Stomach (tissue), 9 donors: ENCODE results near the gene GDF7. TPM values are rescaled to one million over a fixed set of nuclear protein-coding genes. Genes with fewer than 3 reads are reported as not detected.

ENCODE experiments used
- DNase-seq, 2 donors: peaks; one replicate each; pipeline versions ENCODE4 v3.0.0 to v3.0.0-alpha.2; 2013 to 2019
- H3K27ac ChIP-seq, 5 donors: fragments of 200-600 bp in 4 of 5; sonication (generic) in 4 of 5; one replicate each; pipeline ENCODE4 v1.5.1; 2013 to 2019; ENCODE audit warnings: mild to moderate bottlenecking in 1 of 5, moderate library complexity in 1 of 5
- H3K27me3 ChIP-seq, 3 donors: fragments of 200-600 bp; sonication (generic); one replicate each; pipeline ENCODE4 v1.5.1; 2017 to 2019; ENCODE audit warnings: mixed run types in 1 of 3
- H3K36me3 ChIP-seq, 4 donors: fragments of 200-600 bp; sonication (generic); 1 replicate in 3 of 4; 2 replicates in 1 of 4; pipeline ENCODE4 v1.5.1; 2016 to 2019
- H3K4me1 ChIP-seq, 4 donors: fragments of 200-600 bp; sonication (generic); one replicate each; pipeline ENCODE4 v1.5.1; 2016 to 2019
- H3K4me3 ChIP-seq, 4 donors: fragments of 200-600 bp; sonication (generic) in 3 of 4; one replicate each; pipeline ENCODE4 v1.5.1; 2016 to 2019; ENCODE audit warnings: mild to moderate bottlenecking in 1 of 4
- H3K9me3 ChIP-seq, 4 donors: fragments of 200-600 bp; sonication (generic); one replicate each; pipeline ENCODE4 v1.5.1; 2016 to 2019
- EP300 ChIP-seq: sonication (generic); formaldehyde crosslinking; IDR thresholded peaks from one replicate; pipeline ENCODE4 v1.6.1; 2017; ENCODE audit warnings: antibody characterized with exemption
- POLR2A ChIP-seq, 4 donors: fragments of 450-650 bp; IDR thresholded peaks; one replicate each; pipeline ENCODE4 v1.6.1; 2016; ENCODE audit warnings: antibody characterized with exemption in 4 of 4, control low read depth in 2 of 4, mild to moderate bottlenecking in 1 of 4, moderate library complexity in 1 of 4
- POLR2AphosphoS5 ChIP-seq, 3 donors: sonication (generic); formaldehyde crosslinking; IDR thresholded peaks; one replicate each; pipeline ENCODE4 v1.6.1; 2016; ENCODE audit warnings: antibody characterized with exemption in 3 of 3
- WGBS, 5 donors: extraction: QIAGEN DNeasy Blood & Tissue Kit in 3 of 5; methylation state at CpG; one replicate each; pipeline versions ENCODE4 v1.1.5 to v1.1.7; 2013 to 2018; 5-methylcytosine and 5-hydroxymethylcytosine counted together
- intact Hi-C: fragments of 100-400 bp; cut with DNase I; formaldehyde crosslinking; loops from one replicate; pipeline ENCODE4 v1.15.1; 2023; ENCODE audit warnings: low total_unique reads
- polyA plus RNA-seq, 3 donors: library from polyadenylated mRNA; stranded (reverse); fragments of 200-250 nt; gene quantifications; one replicate each; pipeline ENCODE4 v1.2.3, GENCODE V29; 2013
- total RNA-seq, 5 donors: library from RNA; depleted of rRNA; stranded (reverse); fragments of >200 nt; gene quantifications; one replicate each; pipeline versions ENCODE4 v1.1.0 to v1.2.3, GENCODE V29; 2014 to 2016
- TF ChIP-seq, protein P1 (sequence below), 7 experiments: fragments of 450-650 bp in 4 of 7; fragments of 200-600 bp in 3 of 7; sonication (generic) in 3 of 7; IDR thresholded peaks; one replicate each; pipeline ENCODE4 v1.5.1; 2016 to 2019; ENCODE audit warnings: antibody characterized with exemption in 7 of 7, control low read depth in 2 of 7, mild to moderate bottlenecking in 1 of 7
- donor health status: healthy with polysubstance abuse.
- donor health status: Bipolar disorder and iron deficiency.
- donor health status: healthy.

Gene GDF7
- total and polyA plus RNA-seq, 8 donors = 0.10 to 1.3 (median 0.37) TPM; not detected in 3

DNA sequence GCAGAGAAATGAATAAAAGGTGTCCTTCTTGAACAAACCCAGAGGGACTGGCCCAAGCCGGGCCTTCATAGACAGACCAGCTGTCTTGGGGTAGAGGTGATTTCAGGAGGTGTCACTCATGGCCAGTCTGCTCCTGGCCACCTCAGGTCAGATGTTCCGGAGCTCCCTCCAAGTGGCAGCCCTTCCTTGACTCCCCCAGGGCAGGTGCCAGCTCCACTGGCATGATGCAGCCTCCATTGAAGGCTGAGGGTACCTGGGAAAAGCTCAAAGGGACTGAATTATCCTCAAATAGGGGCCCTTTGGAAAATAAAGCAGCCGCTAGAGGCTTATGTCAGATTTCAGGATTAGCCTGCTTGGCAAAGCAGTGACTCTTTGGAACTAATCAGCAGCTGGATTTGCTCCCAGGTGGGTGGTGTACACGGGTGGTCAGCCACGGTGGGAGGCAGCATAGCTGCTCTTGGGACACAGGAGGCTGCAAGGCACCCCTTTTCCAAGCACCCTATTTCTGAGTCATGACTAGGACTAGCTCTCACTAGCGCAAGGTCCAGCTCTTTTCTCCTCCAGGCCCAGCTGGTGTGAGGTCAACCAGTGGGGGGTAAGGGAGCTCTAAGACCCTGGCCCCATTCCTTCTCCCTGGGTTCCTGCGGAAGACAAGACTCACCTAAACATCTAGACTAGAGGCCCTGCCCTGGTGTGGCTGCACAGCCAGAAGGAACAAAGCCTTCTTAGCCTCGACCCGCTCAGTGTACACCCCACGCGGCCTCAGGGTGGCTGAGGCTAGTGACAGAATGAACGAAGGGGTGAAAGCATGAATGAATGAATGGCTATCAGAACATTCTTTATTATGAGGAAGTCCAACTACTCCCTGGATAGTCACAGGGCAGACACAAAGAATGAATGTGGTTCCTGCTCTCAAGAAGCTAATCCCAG lies 45.3 kb upstream of the GDF7 start:
- 75 to 81% (median 79%) methylated on average over 10 to 12 of the region's 12 CpGs for WGBS, 5 donors
- Histone ChIP-seq H3K9me3 (no peaks in the 10 kb centered on the region), H3K27ac (peak overlapping the region in 4 of 5 donors; percentile 9 to 97 (median 92)), H3K36me3 (peaks cover 33 to 61% (median 53%) of the 10 kb centered on the region in 4 donors), H3K4me1 (peaks cover 52 to 70% (median 58%) of the 10 kb centered on the region in 4 donors), H3K4me3 (no peak overlapping the region), H3K27me3 (no peaks in the 10 kb centered on the region)
- intact Hi-C loops = no loop called here
- DNase-seq = peak in 1 of 2 donors; percentile 20
- TF ChIP-seq, protein P1, sequence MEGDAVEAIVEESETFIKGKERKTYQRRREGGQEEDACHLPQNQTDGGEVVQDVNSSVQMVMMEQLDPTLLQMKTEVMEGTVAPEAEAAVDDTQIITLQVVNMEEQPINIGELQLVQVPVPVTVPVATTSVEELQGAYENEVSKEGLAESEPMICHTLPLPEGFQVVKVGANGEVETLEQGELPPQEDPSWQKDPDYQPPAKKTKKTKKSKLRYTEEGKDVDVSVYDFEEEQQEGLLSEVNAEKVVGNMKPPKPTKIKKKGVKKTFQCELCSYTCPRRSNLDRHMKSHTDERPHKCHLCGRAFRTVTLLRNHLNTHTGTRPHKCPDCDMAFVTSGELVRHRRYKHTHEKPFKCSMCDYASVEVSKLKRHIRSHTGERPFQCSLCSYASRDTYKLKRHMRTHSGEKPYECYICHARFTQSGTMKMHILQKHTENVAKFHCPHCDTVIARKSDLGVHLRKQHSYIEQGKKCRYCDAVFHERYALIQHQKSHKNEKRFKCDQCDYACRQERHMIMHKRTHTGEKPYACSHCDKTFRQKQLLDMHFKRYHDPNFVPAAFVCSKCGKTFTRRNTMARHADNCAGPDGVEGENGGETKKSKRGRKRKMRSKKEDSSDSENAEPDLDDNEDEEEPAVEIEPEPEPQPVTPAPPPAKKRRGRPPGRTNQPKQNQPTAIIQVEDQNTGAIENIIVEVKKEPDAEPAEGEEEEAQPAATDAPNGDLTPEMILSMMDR (IDR thresholded peaks at IDR 0.05) = no peak
- TF ChIP-seq POLR2A (IDR thresholded peaks at IDR 0.05) = no peak
- TF ChIP-seq POLR2AphosphoS5 (IDR thresholded peaks at IDR 0.05) = no peak
- TF ChIP-seq EP300 = no peak

DNA sequence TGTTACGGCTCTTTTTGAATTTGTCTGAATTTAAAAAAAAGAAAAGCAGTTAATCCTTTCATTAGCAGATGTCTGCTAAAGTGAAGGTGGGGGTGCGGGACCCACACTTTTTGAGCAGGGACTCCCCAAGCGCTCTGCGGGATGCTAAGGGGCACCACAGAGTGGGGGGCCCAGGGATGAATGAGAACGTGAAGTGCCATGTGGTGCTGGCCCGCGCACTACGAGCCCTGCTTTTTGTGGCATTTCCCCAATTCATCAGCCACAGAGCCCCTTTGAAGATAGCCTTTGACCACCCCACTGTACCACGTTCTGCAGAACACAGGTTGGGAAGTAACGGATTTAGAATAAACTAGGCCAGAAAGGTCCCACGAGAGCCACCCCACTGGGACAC lies 44.7 kb upstream of the GDF7 start:
- Histone ChIP-seq H3K4me3 (no peak overlapping the region), H3K4me1 (peaks cover 51 to 70% (median 58%) of the 10 kb centered on the region in 4 donors), H3K27me3 (no peaks in the 10 kb centered on the region), H3K27ac (peak overlapping the region in 3 of 5 donors; percentile 89 to 97 (median 94)), H3K9me3 (no peaks in the 10 kb centered on the region), H3K36me3 (peaks cover 33 to 61% (median 53%) of the 10 kb centered on the region in 4 donors)
- DNase-seq = no peak
- 91 to 95% (median 92%) methylated on average over 11 of the region's 11 CpGs for WGBS, 5 donors
- intact Hi-C loops = no loop called here
- TF ChIP-seq POLR2A (IDR thresholded peaks at IDR 0.05) (no peak), POLR2AphosphoS5 (IDR thresholded peaks at IDR 0.05) (no peak), EP300 (no peak)
- TF ChIP-seq, protein P1 (IDR thresholded peaks at IDR 0.05) = no peak

DNA sequence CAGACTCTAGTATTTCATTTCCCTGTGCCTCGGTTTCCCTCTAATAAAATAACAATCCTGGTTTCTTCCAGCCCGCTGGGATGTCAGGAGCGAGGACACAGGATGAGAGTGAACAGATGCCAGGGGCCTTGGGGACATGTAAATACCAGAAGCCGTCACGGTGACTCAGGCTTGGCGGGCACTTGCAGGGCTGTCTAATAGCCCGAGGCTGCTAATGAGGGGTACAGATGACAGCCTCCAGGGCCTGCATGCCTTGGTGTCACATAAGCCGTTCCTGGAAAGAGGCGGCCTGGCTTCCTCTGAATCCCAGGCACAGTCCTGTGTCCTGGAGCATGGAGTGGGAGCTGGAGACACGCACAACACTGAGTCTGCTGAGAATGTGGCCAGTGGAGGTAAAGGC lies 44.2 kb upstream of the GDF7 start:
- intact Hi-C loops = no loop called here
- Histone ChIP-seq H3K27me3 (no peaks in the 10 kb centered on the region), H3K4me3 (no peak overlapping the region), H3K36me3 (peaks cover 33 to 61% (median 53%) of the 10 kb centered on the region in 4 donors), H3K4me1 (peaks cover 47 to 70% (median 58%) of the 10 kb centered on the region in 4 donors), H3K27ac (peak overlapping the region in 3 of 5 donors; percentile 89 to 97 (median 94)), H3K9me3 (no peaks in the 10 kb centered on the region)
- WGBS, 5 donors = 78 to 90% (median 87%) methylated on average over 10 of the region's 10 CpGs
- TF ChIP-seq, protein P1 (IDR thresholded peaks at IDR 0.05) = no peak
- peak in 2 of 3 donors; percentile 4 to 66 for TF ChIP-seq POLR2AphosphoS5 (IDR thresholded peaks at IDR 0.05)
- peak; percentile 87 for TF ChIP-seq EP300
- no peak for TF ChIP-seq POLR2A (IDR thresholded peaks at IDR 0.05)
- no peak for DNase-seq

DNA sequence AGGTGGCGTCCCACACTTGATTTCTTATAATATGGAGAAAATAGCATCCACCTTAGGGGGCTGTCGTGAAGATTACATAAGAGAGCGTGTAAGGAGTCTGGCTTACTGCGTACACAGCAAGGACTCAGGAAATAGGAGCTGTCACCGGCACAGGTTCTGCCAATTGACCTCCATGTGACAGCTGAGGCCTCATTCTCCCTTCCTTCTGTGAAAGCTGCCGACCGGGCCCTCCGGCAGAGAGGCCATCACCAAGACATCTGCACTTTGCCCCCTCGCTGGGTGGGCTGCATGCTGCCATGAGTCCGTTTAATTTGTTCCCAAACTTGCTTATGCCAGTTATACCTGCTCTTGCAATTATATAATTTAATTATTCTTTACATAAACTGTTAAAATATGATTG lies 43.7 kb upstream of the GDF7 start:
- 80 to 88% (median 84%) methylated on average over 10 of the region's 10 CpGs for WGBS, 5 donors
- Histone ChIP-seq H3K9me3 (no peaks in the 10 kb centered on the region), H3K4me3 (no peak overlapping the region), H3K27me3 (no peaks in the 10 kb centered on the region), H3K36me3 (peaks cover 33 to 61% (median 53%) of the 10 kb centered on the region in 4 donors), H3K4me1 (peaks cover 42 to 65% (median 55%) of the 10 kb centered on the region in 4 donors), H3K27ac (peak overlapping the region in 3 of 5 donors; percentile 41 to 97 (median 89))
- intact Hi-C loops = no loop called here
- DNase-seq = no peak
- TF ChIP-seq EP300 (no peak), POLR2AphosphoS5 (IDR thresholded peaks at IDR 0.05) (no peak), POLR2A (IDR thresholded peaks at IDR 0.05) (no peak)
- TF ChIP-seq, protein P1 (IDR thresholded peaks at IDR 0.05) = no peak
